Activated gamma-delta T cell treated with Interleukin-2 at 50 U/mL for 16 hours (primary cell): ENCODE measurements around the gene ALPP.
"Not testable (repeated sequence)": the region's sequence is repeated elsewhere in the genome, so short reads cannot be mapped to it uniquely, and the experiment has no call there.

Experiments
- DNase-seq: peaks from one replicate; pipeline ENCODE4 v3.0.0-alpha.2; 2020

The ALPP gene

DNA sequence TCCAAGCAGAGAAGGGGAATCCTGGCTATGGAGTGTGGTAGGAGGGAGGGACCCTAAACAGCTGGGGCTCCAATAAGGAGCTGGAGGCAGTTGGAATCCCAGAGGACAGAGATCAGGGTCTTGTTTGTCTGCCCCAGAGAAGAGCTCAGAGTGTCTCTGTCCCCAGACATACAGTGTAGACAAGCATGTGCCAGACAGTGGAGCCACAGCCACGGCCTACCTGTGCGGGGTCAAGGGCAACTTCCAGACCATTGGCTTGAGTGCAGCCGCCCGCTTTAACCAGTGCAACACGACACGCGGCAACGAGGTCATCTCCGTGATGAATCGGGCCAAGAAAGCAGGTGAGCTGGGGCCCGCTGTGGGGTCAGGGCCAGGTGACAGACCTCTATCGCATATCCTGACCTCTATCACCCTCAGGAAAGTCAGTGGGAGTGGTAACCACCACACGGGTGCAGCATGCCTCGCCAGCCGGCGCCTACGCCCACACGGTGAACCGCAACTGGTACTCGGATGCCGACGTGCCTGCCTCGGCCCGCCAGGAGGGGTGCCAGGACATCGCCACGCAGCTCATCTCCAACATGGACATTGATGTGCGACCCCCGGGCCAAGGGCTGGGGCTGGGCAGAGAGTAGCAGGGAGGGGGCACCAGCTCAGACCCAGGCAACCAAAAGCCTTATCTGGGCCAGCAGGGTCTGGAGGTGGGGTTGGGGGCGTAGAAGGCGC, 29.0 kb downstream of the ALPP start:
- not testable (repeated sequence) for DNase-seq

- not testable (repeated sequence) for DNase-seq
Measured at GRCh38 chr2:232408269-232408668, 29.7 kb downstream of the ALPP start.

DNA sequence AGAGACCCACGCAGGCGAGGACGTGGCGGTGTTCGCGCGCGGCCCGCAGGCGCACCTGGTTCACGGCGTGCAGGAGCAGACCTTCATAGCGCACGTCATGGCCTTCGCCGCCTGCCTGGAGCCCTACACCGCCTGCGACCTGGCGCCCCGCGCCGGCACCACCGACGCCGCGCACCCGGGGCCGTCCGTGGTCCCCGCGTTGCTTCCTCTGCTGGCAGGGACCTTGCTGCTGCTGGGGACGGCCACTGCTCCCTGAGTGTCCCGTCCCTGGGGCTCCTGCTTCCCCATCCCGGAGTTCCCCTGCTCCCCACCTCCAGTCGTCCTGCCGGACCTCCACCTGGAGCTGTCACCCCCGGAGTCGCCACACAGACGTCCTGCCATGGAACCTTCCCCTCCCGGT, 31.1 kb downstream of the ALPP start:
- DNase-seq = not testable (repeated sequence)

GRCh38 chr2:232410238-232410900, 31.8 kb downstream of the ALPP start:
- no peak for DNase-seq

GRCh38 chr2:232411901-232412629, 33.5 kb downstream of the ALPP start:
- no peak for DNase-seq

DNA sequence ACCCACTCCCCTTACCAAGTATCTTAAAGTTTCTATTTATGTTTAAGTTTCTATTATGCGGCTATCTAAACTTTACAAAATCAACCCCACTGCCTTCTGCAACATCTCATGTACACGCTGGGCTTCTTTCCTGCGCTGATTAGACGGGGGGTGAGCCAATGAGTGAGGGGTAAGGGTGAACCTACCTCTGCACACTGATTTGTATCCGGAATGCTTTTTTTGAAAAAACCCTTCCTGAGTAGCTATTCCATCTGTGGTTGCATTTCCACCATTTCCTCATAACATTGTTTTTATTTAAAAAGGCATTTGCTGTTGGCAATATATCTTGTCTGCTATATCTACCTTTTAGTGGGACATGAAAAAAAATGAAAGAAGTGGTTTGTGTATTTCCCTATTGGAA, 34.4 kb downstream of the ALPP start:
- no peak for DNase-seq

DNA sequence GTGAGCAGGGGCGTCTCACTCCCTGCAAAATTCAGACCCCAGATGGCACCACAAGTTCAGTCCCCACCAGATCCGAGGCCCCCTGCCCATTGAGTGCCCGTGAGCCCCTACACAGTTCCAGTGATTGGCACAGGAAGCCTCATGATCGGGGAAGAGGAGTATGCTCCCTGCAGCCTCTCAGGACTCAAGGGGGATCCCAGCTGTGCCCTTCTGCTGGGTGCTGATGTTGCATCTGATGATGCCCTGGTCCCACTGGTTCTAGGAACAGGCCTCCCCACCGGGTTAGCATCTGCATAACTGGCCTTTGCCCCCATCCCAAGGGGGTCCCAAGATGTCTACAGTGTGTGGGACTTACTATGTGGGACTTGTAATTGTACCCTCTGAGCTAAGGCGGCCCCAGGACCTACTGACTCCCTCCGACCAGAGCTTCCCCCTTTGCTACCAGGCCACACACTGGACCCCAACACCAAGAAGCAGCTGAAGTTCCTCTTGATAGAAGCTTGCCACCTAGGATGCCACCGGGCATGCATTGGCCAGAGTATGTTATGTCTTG, 36.7 kb downstream of the ALPP start:
- no peak for DNase-seq

DNA sequence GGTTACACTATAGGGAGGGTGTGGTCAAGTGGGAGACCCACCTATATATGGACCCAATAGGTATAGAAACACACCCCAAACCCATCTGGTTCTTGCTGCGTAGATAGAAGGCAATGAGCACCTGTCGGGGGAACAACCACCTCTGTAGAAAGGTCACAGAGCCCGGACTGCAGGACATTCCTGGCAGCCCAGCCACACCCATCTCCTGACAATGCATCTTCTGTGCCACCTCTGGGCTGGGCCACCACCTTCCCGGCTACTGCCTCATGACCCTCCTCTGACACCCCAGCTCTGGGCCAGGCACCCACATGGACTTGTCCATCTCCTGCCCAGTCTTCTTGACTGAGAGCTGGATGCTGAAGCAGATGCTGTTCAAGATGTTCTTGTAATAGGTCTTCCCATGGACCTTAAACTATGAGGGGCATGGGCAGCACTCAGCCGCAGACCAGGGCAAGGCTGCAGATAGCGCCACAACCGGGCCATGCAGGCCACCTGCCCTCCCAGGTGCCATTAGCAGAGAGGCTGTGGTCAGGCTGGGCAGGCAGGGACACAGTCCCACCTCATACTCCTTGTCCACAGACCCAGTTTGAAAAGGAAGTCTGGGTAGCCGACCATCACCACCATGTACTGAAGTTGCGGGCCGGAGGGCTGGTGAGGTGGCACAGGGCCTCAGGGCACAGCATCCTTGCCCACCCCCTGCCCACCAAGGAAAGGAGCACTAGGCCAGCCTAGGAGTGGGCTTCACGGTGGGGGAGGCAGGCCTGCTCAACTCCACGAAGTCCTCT, 37.4 kb downstream of the ALPP start:
- DNase-seq = no peak

- DNase-seq = no peak
Measured at GRCh38 chr2:232416521-232417470, 38.2 kb downstream of the ALPP start.

- no peak for DNase-seq
Measured at GRCh38 chr2:232417489-232417888, 38.9 kb downstream of the ALPP start.

- DNase-seq = no peak
Measured at GRCh38 chr2:232418056-232418455, 39.5 kb downstream of the ALPP start.

DNA sequence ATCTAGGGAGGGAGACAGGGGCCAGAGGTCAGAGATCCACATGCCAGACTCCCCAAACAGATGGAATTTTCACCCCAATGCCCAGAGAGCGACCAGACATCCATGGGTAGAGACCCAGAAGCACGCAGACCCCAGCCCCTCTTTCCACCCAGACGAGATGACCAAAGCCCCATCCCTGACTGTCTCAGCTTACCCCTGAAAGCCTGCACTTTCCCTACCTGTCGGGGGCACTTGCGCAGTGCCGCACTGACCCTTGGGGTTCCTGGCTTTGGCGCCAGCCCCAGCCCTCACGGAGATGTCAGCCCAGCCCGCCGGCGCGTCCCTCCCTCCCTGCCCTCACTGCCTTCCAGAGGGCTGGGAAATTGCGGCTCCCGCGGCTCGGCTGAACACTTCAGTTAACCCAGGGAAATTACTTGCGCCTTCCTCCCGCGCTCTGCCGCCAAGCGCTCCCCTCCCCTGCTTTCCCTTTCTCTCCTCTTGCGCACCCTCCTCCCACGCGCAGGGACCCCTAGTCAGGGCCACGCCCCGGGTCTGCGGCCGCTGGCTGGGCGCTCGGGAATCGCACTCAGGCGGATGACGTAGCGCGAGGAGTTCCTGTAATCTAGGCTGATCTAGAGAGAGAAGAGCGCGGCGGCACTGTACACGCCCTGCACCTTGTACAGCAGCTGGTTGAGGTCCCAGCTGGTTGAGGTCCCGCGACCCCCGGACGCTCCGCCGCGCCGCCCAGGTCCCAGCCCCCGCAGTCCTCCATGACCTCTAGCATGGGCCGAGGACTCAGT, 40.1 kb downstream of the ALPP start:
- DNase-seq = no peak

DNA sequence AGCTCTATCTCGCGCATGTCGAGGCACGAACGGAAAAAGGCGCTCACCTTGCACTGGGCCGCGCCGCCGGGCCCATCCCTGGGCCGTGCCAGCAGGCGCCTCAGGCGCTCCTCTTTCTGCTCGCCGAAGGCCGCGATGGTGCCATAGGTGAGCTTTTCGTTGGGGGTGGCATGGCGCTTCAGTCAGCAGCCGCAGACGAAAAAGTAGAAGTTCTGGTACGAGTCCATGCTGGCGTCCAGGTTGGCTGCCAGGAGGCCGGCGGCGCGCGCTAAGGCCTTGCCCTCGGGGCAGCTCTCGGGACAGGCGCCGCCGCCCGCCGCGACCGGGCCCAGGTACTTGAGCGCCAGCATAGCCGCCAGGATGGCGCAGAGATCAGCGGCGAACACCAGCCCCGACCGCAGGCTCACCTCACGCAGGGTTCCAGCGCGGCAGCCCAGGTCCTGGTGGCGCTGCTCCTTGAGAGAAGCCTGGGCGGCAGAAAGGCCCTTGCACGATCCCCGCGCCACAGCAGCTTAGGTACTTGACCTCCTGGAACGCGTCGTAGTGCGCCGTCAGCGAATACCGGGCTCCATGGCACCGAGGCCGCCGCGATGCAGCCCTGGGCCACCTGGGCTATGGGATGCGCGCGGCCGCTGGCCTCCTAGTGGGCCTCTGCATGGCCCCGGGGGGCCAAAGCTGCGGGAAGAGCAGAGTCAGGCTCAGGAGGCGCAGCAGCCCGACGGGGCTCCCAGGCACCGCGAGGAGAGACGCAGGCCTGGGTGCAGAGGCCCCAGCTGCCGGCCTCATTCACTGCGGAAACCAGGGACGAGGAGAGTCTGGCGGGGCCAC, 40.9 kb downstream of the ALPP start:
- no peak for DNase-seq

- no peak for DNase-seq
Measured at GRCh38 chr2:232420073-232420454, 41.5 kb downstream of the ALPP start.

- DNase-seq = no peak
Measured at GRCh38 chr2:232420463-232421188, 42.1 kb downstream of the ALPP start.

DNA sequence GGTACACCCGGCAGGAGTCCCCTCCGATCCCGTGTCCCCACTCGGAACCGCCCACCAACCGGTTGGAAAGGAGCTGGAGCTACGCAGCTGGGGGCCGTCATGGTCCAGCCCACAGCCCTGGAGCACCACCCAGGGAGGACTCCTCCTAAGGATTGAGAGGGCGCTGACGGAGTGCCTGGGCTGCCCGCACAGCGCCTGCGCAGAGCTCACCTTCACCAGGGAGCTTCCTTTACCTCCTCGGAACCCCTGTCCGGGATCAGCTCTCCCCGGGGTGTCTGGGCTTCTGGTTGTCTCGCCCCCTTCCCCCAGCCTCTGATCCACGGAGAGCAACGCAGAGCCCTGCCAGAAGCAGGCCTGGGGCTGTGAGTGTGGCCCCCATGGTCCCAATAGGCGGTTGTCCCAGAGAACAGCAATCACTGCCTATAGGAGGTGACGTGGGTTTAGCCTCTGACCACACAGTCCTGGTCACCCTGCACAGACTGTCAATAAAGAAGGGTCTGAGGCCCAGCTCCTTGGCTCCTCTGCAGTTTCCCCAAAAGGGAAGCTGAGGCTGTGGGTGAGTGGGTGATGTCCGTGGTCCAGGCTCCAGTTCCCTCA, 42.7 kb downstream of the ALPP start:
- DNase-seq = no peak

- no peak for DNase-seq
Measured at GRCh38 chr2:232422051-232422450, 43.5 kb downstream of the ALPP start.

DNA sequence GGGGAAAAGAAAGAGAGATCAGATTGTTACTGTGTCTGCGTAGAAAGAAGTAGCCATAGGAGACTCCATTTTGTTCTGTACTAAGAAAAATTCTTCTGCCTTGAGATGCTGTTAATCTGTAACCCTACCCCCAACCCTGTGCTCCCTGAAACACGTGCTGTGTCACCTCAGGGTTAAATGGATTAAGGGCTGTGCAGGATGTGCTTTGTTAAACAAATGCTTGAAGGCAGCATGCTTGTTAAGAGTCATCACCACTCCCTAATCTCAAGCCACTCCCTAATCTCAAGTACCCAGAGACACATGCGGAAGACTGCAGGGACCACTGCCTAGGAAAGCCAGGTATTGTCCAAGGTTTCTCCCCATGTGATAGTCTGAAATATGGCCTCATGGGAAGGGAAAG, 44.4 kb downstream of the ALPP start:
- not testable (repeated sequence) for DNase-seq

- not testable (repeated sequence) for DNase-seq
Measured at GRCh38 chr2:232423407-232423806, 44.9 kb downstream of the ALPP start.
